ENCODE data around the gene FTCDNL1.

- TF ChIP-seq CTCF (IDR thresholded peaks at IDR 0.05) (no peak), EZH2 (IDR thresholded peaks at IDR 0.05; ENCODE audit: borderline replicate concordance, insufficient read depth, low read depth, low read length, poor library complexity, severe bottlenecking) (no peak)
Measured at GRCh38 chr2:199734651-199735050, 116.3 kb downstream of the FTCDNL1 start.
